HG02870 (cell line): Measurements from ENCODE around the gene LENG8.
"Not testable (repeated sequence)": the region's sequence is repeated elsewhere in the genome, so short reads cannot be mapped to it uniquely, and the experiment has no call there.

ENCODE experiments used
- ATAC-seq: cut with Tn5 transposase; IDR thresholded peaks from one replicate; pipeline ENCODE4 v1.9.1; 2021; ENCODE audit warnings: mild to moderate bottlenecking, moderate library complexity; ENCODE audit not compliant: unreplicated experiment

Gene LENG8

GRCh38 chr19:54509200-54509940 lies 60.4 kb downstream of the LENG8 start:
- not testable (repeated sequence) for ATAC-seq
